HEK293 (cell line): ENCODE data around the gene ZBP1.

Experiments
- KLF8 ChIP-seq: fragments of 450-650 bp; formaldehyde crosslinking; IDR thresholded peaks from 2 replicates; pipeline ENCODE4 v1.5.1; 2016; ENCODE audit warnings: missing biosample characterization, missing genetic modification characterization
- ZNF121 ChIP-seq: fragments of 450-650 bp; formaldehyde crosslinking; IDR thresholded peaks from 2 replicates; pipeline ENCODE4 v1.5.1; 2016; ENCODE audit warnings: missing biosample characterization, missing genetic modification characterization
- ZNF274 ChIP-seq, 2 experiments: fragments of 200-500 bp in 1 of 2; fragments of 450-650 bp in 1 of 2; sonication (Bioruptor generic) in 1 of 2; formaldehyde crosslinking in 1 of 2; IDR thresholded peaks; 2 replicates each; pipeline versions ENCODE4 v1.5.1 to v1.6.1; 2014 to 2016; ENCODE audit warnings: borderline replicate concordance in 1 of 2, inconsistent platforms in 1 of 2, low read length in 1 of 2, missing biosample characterization in 1 of 2, missing genetic modification characterization in 1 of 2
- ZNF639 ChIP-seq: fragments of 450-650 bp; formaldehyde crosslinking; IDR thresholded peaks from 2 replicates; pipeline ENCODE4 v1.5.1; 2016; ENCODE audit warnings: missing biosample characterization, missing genetic modification characterization
- ZNF792 ChIP-seq: fragments of 450-650 bp; formaldehyde crosslinking; IDR thresholded peaks from 2 replicates; pipeline ENCODE4 v1.5.1; 2016; ENCODE audit warnings: missing biosample characterization, missing genetic modification characterization
- TF ChIP-seq, protein P1 (sequence below): fragments of 450-650 bp; formaldehyde crosslinking; IDR thresholded peaks from 2 replicates; pipeline ENCODE4 v1.5.1; 2016; ENCODE audit warnings: missing biosample characterization, missing genetic modification characterization
- TF ChIP-seq, protein P2 (sequence below): fragments of 450-650 bp; formaldehyde crosslinking; IDR thresholded peaks from 2 replicates; pipeline ENCODE4 v1.5.1; 2016; ENCODE audit warnings: missing biosample characterization, missing genetic modification characterization

GRCh38 chr20:57557926-57558613 lies 62.2 kb downstream of the ZBP1 start:
- TF ChIP-seq, protein P1, sequence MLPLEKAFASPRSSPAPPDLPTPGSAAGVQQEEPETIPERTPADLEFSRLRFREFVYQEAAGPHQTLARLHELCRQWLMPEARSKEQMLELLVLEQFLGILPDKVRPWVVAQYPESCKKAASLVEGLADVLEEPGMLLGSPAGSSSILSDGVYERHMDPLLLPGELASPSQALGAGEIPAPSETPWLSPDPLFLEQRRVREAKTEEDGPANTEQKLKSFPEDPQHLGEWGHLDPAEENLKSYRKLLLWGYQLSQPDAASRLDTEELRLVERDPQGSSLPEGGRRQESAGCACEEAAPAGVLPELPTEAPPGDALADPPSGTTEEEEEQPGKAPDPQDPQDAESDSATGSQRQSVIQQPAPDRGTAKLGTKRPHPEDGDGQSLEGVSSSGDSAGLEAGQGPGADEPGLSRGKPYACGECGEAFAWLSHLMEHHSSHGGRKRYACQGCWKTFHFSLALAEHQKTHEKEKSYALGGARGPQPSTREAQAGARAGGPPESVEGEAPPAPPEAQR (tag by site-specific recombination) = no peak
- no peak for TF ChIP-seq KLF8 (tag by site-specific recombination)
- TF ChIP-seq, protein P2, sequence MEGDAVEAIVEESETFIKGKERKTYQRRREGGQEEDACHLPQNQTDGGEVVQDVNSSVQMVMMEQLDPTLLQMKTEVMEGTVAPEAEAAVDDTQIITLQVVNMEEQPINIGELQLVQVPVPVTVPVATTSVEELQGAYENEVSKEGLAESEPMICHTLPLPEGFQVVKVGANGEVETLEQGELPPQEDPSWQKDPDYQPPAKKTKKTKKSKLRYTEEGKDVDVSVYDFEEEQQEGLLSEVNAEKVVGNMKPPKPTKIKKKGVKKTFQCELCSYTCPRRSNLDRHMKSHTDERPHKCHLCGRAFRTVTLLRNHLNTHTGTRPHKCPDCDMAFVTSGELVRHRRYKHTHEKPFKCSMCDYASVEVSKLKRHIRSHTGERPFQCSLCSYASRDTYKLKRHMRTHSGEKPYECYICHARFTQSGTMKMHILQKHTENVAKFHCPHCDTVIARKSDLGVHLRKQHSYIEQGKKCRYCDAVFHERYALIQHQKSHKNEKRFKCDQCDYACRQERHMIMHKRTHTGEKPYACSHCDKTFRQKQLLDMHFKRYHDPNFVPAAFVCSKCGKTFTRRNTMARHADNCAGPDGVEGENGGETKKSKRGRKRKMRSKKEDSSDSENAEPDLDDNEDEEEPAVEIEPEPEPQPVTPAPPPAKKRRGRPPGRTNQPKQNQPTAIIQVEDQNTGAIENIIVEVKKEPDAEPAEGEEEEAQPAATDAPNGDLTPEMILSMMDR (tag by site-specific recombination) = no peak
- no peak for TF ChIP-seq ZNF274 (IDR thresholded peaks at IDR 0.05; ENCODE audit: low read length)
- no peak for TF ChIP-seq ZNF274 (tag by site-specific recombination; IDR thresholded peaks at IDR 0.05; ENCODE audit: borderline replicate concordance)
- TF ChIP-seq ZNF792 (tag by site-specific recombination) = no peak
- no peak for TF ChIP-seq ZNF121 (tag by site-specific recombination)
- no peak for TF ChIP-seq ZNF639
